GM18526 (cell line): ENCODE data around the gene MBTD1.

Experiments
- POLR2A ChIP-seq: IDR thresholded peaks from 3 replicates; pipeline ENCODE4 v1.6.1; 2011; ENCODE audit not compliant: insufficient read length; ENCODE audit errors: extremely low read depth

The MBTD1 gene

GRCh38 chr17:51258756-51259563 is 889 bp downstream of the MBTD1 start:
- no peak for TF ChIP-seq POLR2A

GRCh38 chr17:51257150-51258081 is 2.4 kb downstream of the MBTD1 start:
- TF ChIP-seq POLR2A = no peak

GRCh38 chr17:51256101-51256500 is 3.7 kb downstream of the MBTD1 start:
- no peak for TF ChIP-seq POLR2A

- no peak for TF ChIP-seq POLR2A
Observed at GRCh38 chr17:51255673-51256072, 4.2 kb downstream of the MBTD1 start.

GRCh38 chr17:51251010-51251409 is 8.8 kb downstream of the MBTD1 start:
- no peak for TF ChIP-seq POLR2A

- no peak for TF ChIP-seq POLR2A
Observed at GRCh38 chr17:51250314-51250840, 9.5 kb downstream of the MBTD1 start.

GRCh38 chr17:51245535-51245934 is 14.3 kb downstream of the MBTD1 start:
- TF ChIP-seq POLR2A = no peak

GRCh38 chr17:51244041-51244440 is 15.8 kb downstream of the MBTD1 start:
- no peak for TF ChIP-seq POLR2A

GRCh38 chr17:51240275-51240674 is 19.6 kb downstream of the MBTD1 start:
- TF ChIP-seq POLR2A = no peak

GRCh38 chr17:51238255-51238887 is 21.5 kb downstream of the MBTD1 start:
- TF ChIP-seq POLR2A = no peak

GRCh38 chr17:51234162-51234561 is 25.7 kb downstream of the MBTD1 start:
- no peak for TF ChIP-seq POLR2A

GRCh38 chr17:51231999-51232398 is 27.9 kb downstream of the MBTD1 start:
- no peak for TF ChIP-seq POLR2A

GRCh38 chr17:51230306-51230705 is 29.5 kb downstream of the MBTD1 start:
- no peak for TF ChIP-seq POLR2A

- TF ChIP-seq POLR2A = no peak
Observed at GRCh38 chr17:51229889-51230288, 30.0 kb downstream of the MBTD1 start.

GRCh38 chr17:51228161-51228560 is 31.7 kb downstream of the MBTD1 start:
- no peak for TF ChIP-seq POLR2A
